Aorta (tissue), 5 donors: ENCODE results near the gene RPL18. TPM values are rescaled to one million over a fixed set of nuclear protein-coding genes. Genes with fewer than 3 reads are reported as not detected.

Experiments
- ATAC-seq: fragments of 200-7000 bp; cut with Tn5 transposase; one replicate; pipeline ENCODE4 v1.9.1; 2022; ENCODE audit warnings: moderate library complexity; ENCODE audit not compliant: low FRiP score
- DNase-seq, 2 donors: peaks; one replicate each; pipeline ENCODE4 v3.0.0-alpha.2; 2020
- H3K27ac ChIP-seq, 2 donors: one replicate each; pipeline ENCODE4 v1.5.1; 2013; ENCODE audit warnings: low read length in 2 of 2, mild to moderate bottlenecking in 2 of 2, moderate library complexity in 2 of 2, control low read depth in 1 of 2, inconsistent platforms in 1 of 2, low read depth in 1 of 2
- H3K27me3 ChIP-seq, 2 donors: one replicate each; pipeline ENCODE4 v1.6.1; 2013; ENCODE audit warnings: control low read depth in 1 of 2, low read length in 1 of 2, mild to moderate bottlenecking in 1 of 2, moderate library complexity in 1 of 2; ENCODE audit not compliant: insufficient read depth in 2 of 2, control insufficient read depth in 1 of 2
- H3K36me3 ChIP-seq, 2 donors: one replicate each; pipeline ENCODE4 v1.6.1; 2013; ENCODE audit warnings: control low read depth in 1 of 2, low read length in 1 of 2, mild to moderate bottlenecking in 1 of 2; ENCODE audit not compliant: insufficient read depth in 2 of 2, control insufficient read depth in 1 of 2
- H3K4me1 ChIP-seq, 2 donors: one replicate each; pipeline ENCODE4 v1.6.1; 2013; ENCODE audit warnings: low read length in 2 of 2, control low read depth in 1 of 2, mild to moderate bottlenecking in 1 of 2, moderate library complexity in 1 of 2; ENCODE audit not compliant: insufficient read depth in 2 of 2, control insufficient read depth in 1 of 2
- H3K4me3 ChIP-seq, 2 donors: one replicate each; pipeline ENCODE4 v1.5.1; 2013; ENCODE audit warnings: low read length in 2 of 2, control low read depth in 1 of 2, mild to moderate bottlenecking in 1 of 2
- H3K9me3 ChIP-seq: one replicate; pipeline ENCODE4 v1.6.1; 2013; ENCODE audit warnings: mild to moderate bottlenecking, low read length; ENCODE audit not compliant: control insufficient read depth
- WGBS, 2 donors: extraction: QIAGEN DNeasy Blood & Tissue Kit; methylation state at CpG; one replicate each; pipeline ENCODE4 v1.1.7; 2013; 5-methylcytosine and 5-hydroxymethylcytosine counted together
- intact Hi-C, 2 donors: fragments of 100-400 bp; cut with DNase I; formaldehyde crosslinking; loops; one replicate each; pipeline versions ENCODE4 v1.14.2 to v1.15.0; 2022
- long read RNA-seq, 2 donors: library from polyadenylated mRNA; unstranded; transcript quantifications; one replicate each; pipeline ENCODE4 v2.0.0, GENCODE V29; 2020 to 2021
- polyA plus RNA-seq, 2 donors: library from polyadenylated mRNA; stranded (reverse); fragments of 200-250 nt; gene quantifications; one replicate each; pipeline ENCODE4 v1.2.3, GENCODE V29; 2013
- total RNA-seq, 2 donors: library from RNA; stranded (reverse); fragmentation: NEBNext Ultra II Directional; extraction: Animal tissue kit (Norgen Biotek cat#: 25700); gene quantifications; one replicate each; pipeline ENCODE4 v1.2.1, GENCODE V29; 2021
- donor health status: healthy with polysubstance abuse.
- donor health status: Bipolar disorder and iron deficiency.
- donor health status: DM: no; HTN: no; CAD: no.
- donor health status: DM: no; HTN: no; CAD: no.
- donor health status: DM: yes; HTN: yes; CAD: no.

Gene RPL18
- total RNA-seq (100 to 1,000 TPM; 900 to 909 TPM), polyA plus RNA-seq (1,000 to 10,000 TPM; 2,172 to 2,376 TPM)
- long read RNA-seq, donor 1, transcript RPL18-208 (7 exons, 1,004 nt), result major isoform, 72 of 107 reads
- long read RNA-seq, donor 1, partial matches to known transcripts, result 24 of 107 reads
- long read RNA-seq, donor 1, other reads (novel, unspliced or antisense), result 3 of 107 reads
- long read RNA-seq, donor 2, transcript RPL18-208 (7 exons, 1,004 nt), result major isoform, 53 of 65 reads
- long read RNA-seq, donor 2, transcript RPL18-201 (6 exons, 612 nt), result minor isoform, 7 of 65 reads
- long read RNA-seq, donor 2, partial matches to known transcripts, result 5 of 65 reads
- long read RNA-seq, donor 2, other reads (novel, unspliced or antisense), result 0 of 65 reads

GRCh38 chr19:48618916-48619691, at the start of gene RPL18, which contains the start of gene SPHK2:
TSS of gene RPL18 (minus strand) at chr19:48619178. CDS start at chr19:48619143, 35 bp downstream.
TSS of gene SPHK2 (plus strand) at chr19:48619506. CDS start at chr19:48620515, 1,009 bp downstream.
- 0% methylated on average over 68 to 69 of the region's 69 CpGs for WGBS, 2 donors
- ATAC-seq, result peak; percentile 95

GRCh38 chr19:48668761-48669160, 49.8 kb upstream of the RPL18 start:
- Histone ChIP-seq H3K4me1 (no peaks in the 10 kb centered on the region), H3K4me3 (no peak overlapping the region), H3K27me3 (no peaks in the 10 kb centered on the region), H3K36me3 (no peaks in the 10 kb centered on the region), H3K27ac (no peak overlapping the region), H3K9me3 (no peaks in the 10 kb centered on the region)
- WGBS, 2 donors, result 92 to 100% methylated on average over 2 of the region's 2 CpGs
- ATAC-seq, result no peak
- intact Hi-C loops, result no loop called here
- DNase-seq, result no peak

More at GRCh38 chr19:48618916-48619691, at the start of gene RPL18, which contains the start of gene SPHK2:
- peaks cover 0 to 10% of the 10 kb centered on the region in 2 donors for H3K36me3 ChIP-seq
- H3K4me3 ChIP-seq, result peak within 1 kb of the TSS; percentile 81 to 87
- H3K27ac ChIP-seq, result peak within 1 kb of the TSS; percentile 50 to 92
- no peaks in the 10 kb centered on the region for H3K9me3 ChIP-seq
- intact Hi-C loops, result no loop called here
- H3K27me3 ChIP-seq, result no peaks in the 10 kb centered on the region
- H3K4me1 ChIP-seq, result no peaks in the 10 kb centered on the region
- peak; percentile 99 for DNase-seq

GRCh38 chr19:48668332-48668731, 49.4 kb upstream of the RPL18 start:
- H3K4me1 ChIP-seq, result no peaks in the 10 kb centered on the region
- H3K27me3 ChIP-seq, result no peaks in the 10 kb centered on the region
- H3K27ac ChIP-seq, result no peak overlapping the region
- H3K4me3 ChIP-seq, result no peak overlapping the region
- intact Hi-C loops, result no loop called here
- ATAC-seq (no peak), DNase-seq (no peak)
- H3K9me3 ChIP-seq, result no peaks in the 10 kb centered on the region
- no peaks in the 10 kb centered on the region for H3K36me3 ChIP-seq
- 73 to 75% methylated on average over 3 of the region's 3 CpGs for WGBS, 2 donors

- Histone ChIP-seq H3K36me3 (no peaks in the 10 kb centered on the region), H3K27ac (no peak overlapping the region), H3K9me3 (no peaks in the 10 kb centered on the region), H3K27me3 (no peaks in the 10 kb centered on the region), H3K4me3 (no peak overlapping the region), H3K4me1 (no peaks in the 10 kb centered on the region)
- no peak for ATAC-seq
- intact Hi-C loops, result no loop called here
- DNase-seq, result no peak
- 87 to 91% methylated on average over 6 of the region's 6 CpGs for WGBS, 2 donors
These were observed 46.8 kb upstream of the RPL18 start for GRCh38 chr19:48665786-48666185.

- intact Hi-C loops, result no loop called here
- no peaks in the 10 kb centered on the region for H3K9me3 ChIP-seq
- DNase-seq, result no peak
- no peak for ATAC-seq
- no peaks in the 10 kb centered on the region for H3K27me3 ChIP-seq
- H3K4me1 ChIP-seq, result no peaks in the 10 kb centered on the region
- 87 to 89% methylated on average over 14 of the region's 14 CpGs for WGBS, 2 donors
- no peak overlapping the region for H3K4me3 ChIP-seq
- no peak overlapping the region for H3K27ac ChIP-seq
- H3K36me3 ChIP-seq, result no peaks in the 10 kb centered on the region
These were observed 45.5 kb upstream of the RPL18 start for GRCh38 chr19:48664476-48664875.

- Histone ChIP-seq H3K4me3 (no peak overlapping the region), H3K27ac (no peak overlapping the region), H3K9me3 (no peaks in the 10 kb centered on the region), H3K27me3 (no peaks in the 10 kb centered on the region), H3K36me3 (no peaks in the 10 kb centered on the region), H3K4me1 (no peaks in the 10 kb centered on the region)
- intact Hi-C loops, result no loop called here
- no peak for ATAC-seq
- WGBS, 2 donors, result 91 to 93% methylated on average over 4 of the region's 4 CpGs
- no peak for DNase-seq
These were observed 44.7 kb upstream of the RPL18 start for GRCh38 chr19:48663667-48664066.

GRCh38 chr19:48661711-48662090, 42.7 kb upstream of the RPL18 start:
- 91% methylated on average over 38 to 50 of the region's 50 CpGs for WGBS, 2 donors
- intact Hi-C loops, result no loop called here
- no peak for ATAC-seq

GRCh38 chr19:48660852-48661710, 42.1 kb upstream of the RPL18 start:
- Histone ChIP-seq H3K27me3 (no peaks in the 10 kb centered on the region), H3K27ac (no peak overlapping the region), H3K9me3 (no peaks in the 10 kb centered on the region), H3K4me3 (no peak overlapping the region), H3K36me3 (no peaks in the 10 kb centered on the region), H3K4me1 (no peaks in the 10 kb centered on the region)
- ATAC-seq (peak; percentile 89), DNase-seq (peak; percentile 93)
- intact Hi-C loops, result no loop called here
- WGBS, 2 donors, result 62 to 65% methylated on average over 35 of the region's 35 CpGs

More at GRCh38 chr19:48661711-48662090, 42.7 kb upstream of the RPL18 start:
- Histone ChIP-seq H3K4me1 (no peaks in the 10 kb centered on the region), H3K36me3 (no peaks in the 10 kb centered on the region), H3K9me3 (no peaks in the 10 kb centered on the region), H3K27me3 (no peaks in the 10 kb centered on the region), H3K27ac (no peak overlapping the region), H3K4me3 (no peak overlapping the region)
- DNase-seq, result no peak
